Measurements from ENCODE around the gene HSH2D.

HSH2D gene

GRCh38 chr19:16199275-16199932 is 55.9 kb downstream of the HSH2D start:
- TF ChIP-seq SIN3A (IDR thresholded peaks at IDR 0.05; ENCODE audit: borderline replicate concordance, insufficient read depth, low read length) (no peak), FOXP2 (optimal IDR thresholded peaks at IDR 0.05; ENCODE audit: borderline replicate concordance, extremely low read depth, extremely low read length, insufficient read depth) (no peak), POLR2AphosphoS5 (IDR thresholded peaks at IDR 0.05; ENCODE audit: low read depth, low read length) (no peak), TAF1 (IDR thresholded peaks at IDR 0.05; ENCODE audit: borderline replicate concordance, insufficient read depth, low read length) (no peak), REST (IDR thresholded peaks at IDR 0.05; ENCODE audit: insufficient read depth in 1 of 2, low read depth in 2 of 2, low read length in 2 of 2) (no peak)

- TF ChIP-seq TAF1 (IDR thresholded peaks at IDR 0.05; ENCODE audit: borderline replicate concordance, insufficient read depth, low read length), result no peak
- TF ChIP-seq REST (IDR thresholded peaks at IDR 0.05; ENCODE audit: insufficient read depth in 1 of 2, low read depth in 2 of 2, low read length in 2 of 2), result no peak
- TF ChIP-seq POLR2AphosphoS5 (IDR thresholded peaks at IDR 0.05; ENCODE audit: low read depth, low read length), result no peak
- no peak for TF ChIP-seq SIN3A (IDR thresholded peaks at IDR 0.05; ENCODE audit: borderline replicate concordance, insufficient read depth, low read length)
- TF ChIP-seq FOXP2 (optimal IDR thresholded peaks at IDR 0.05; ENCODE audit: borderline replicate concordance, extremely low read depth, extremely low read length, insufficient read depth), result no peak
Measured at GRCh38 chr19:16200038-16201010, 56.8 kb downstream of the HSH2D start.

- TF ChIP-seq POLR2AphosphoS5 (IDR thresholded peaks at IDR 0.05; ENCODE audit: low read depth, low read length), result no peak
- no peak for TF ChIP-seq REST (IDR thresholded peaks at IDR 0.05; ENCODE audit: insufficient read depth in 1 of 2, low read depth in 2 of 2, low read length in 2 of 2)
- no peak for TF ChIP-seq SIN3A (IDR thresholded peaks at IDR 0.05; ENCODE audit: borderline replicate concordance, insufficient read depth, low read length)
Measured at GRCh38 chr19:16201011-16201391, 57.5 kb downstream of the HSH2D start.

- TF ChIP-seq TAF1 (IDR thresholded peaks at IDR 0.05; ENCODE audit: borderline replicate concordance, insufficient read depth, low read length), result no peak
- TF ChIP-seq POLR2AphosphoS5 (IDR thresholded peaks at IDR 0.05; ENCODE audit: low read depth, low read length), result no peak
- TF ChIP-seq FOXP2 (optimal IDR thresholded peaks at IDR 0.05; ENCODE audit: borderline replicate concordance, extremely low read depth, extremely low read length, insufficient read depth), result no peak
- no peak for TF ChIP-seq REST (IDR thresholded peaks at IDR 0.05; ENCODE audit: insufficient read depth in 1 of 2, low read depth in 2 of 2, low read length in 2 of 2)
- TF ChIP-seq SIN3A (IDR thresholded peaks at IDR 0.05; ENCODE audit: borderline replicate concordance, insufficient read depth, low read length), result no peak
Measured at GRCh38 chr19:16202320-16203255, 59.1 kb downstream of the HSH2D start.
